HCT116 (cell line): Measurements from ENCODE around the gene NCKAP5.

Experiments
- POLR2AphosphoS5 ChIP-seq: IDR thresholded peaks from 2 replicates; pipeline ENCODE4 v1.6.1; 2011; ENCODE audit warnings: mild to moderate bottlenecking, low read depth, low read length, moderate library complexity
- RAD21 ChIP-seq: IDR thresholded peaks from 2 replicates; pipeline ENCODE4 v1.6.1; 2012; ENCODE audit warnings: low read depth, mild to moderate bottlenecking

DNA sequence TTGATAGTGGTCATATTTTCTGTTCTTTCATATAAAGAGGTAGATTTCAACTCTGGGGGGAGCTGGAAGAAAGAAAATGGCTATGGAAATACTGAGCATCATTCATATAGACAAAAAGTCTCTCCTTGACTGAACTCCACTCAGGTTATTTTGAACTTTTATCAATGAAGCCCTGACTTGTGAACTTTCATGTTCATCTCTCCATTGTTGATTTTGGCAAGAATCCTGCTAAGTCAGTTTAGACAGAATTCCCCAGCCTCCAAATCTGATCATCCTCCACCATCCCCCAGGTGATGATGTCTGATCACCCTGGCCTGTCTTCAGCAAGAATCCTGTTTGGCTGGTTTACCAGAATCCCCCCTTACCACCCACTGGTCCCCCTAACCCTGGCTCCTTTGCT is 395.0 kb downstream of the NCKAP5 start:
- TF ChIP-seq POLR2AphosphoS5 (no peak), RAD21 (no peak)
